NCI-H526 treated with DMSO at 0.1 percent for 48 hours (cell line): Measurements from ENCODE around the gene FRMD6.

Experiments used
- DNase-seq: peaks from one replicate; lab custom pipeline; 2025; lab: John Stamatoyannopoulos, UW

FRMD6 gene

GRCh38 chr14:51666826-51667225 is 15.1 kb downstream of the FRMD6 start:
- DNase-seq = no peak

DNA sequence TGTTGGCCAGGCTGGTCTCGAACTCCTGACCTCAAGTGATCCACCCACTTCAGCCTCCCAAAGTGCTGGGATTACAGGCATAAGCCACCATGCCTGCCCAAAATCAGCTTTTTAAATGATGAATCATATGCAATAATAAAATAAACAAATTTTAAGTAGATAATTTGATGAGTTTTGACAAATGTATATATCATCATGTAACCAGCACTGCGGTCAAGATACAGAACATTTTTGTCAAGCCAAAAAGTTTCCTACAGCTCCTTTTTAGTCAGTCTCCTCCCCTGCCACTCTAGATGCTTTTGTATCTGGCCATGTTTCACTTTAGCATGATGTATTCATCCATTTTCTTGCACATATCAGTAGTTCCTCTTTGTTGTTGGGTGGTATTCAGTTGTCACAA is 17.2 kb downstream of the FRMD6 start:
- no peak for DNase-seq

DNA sequence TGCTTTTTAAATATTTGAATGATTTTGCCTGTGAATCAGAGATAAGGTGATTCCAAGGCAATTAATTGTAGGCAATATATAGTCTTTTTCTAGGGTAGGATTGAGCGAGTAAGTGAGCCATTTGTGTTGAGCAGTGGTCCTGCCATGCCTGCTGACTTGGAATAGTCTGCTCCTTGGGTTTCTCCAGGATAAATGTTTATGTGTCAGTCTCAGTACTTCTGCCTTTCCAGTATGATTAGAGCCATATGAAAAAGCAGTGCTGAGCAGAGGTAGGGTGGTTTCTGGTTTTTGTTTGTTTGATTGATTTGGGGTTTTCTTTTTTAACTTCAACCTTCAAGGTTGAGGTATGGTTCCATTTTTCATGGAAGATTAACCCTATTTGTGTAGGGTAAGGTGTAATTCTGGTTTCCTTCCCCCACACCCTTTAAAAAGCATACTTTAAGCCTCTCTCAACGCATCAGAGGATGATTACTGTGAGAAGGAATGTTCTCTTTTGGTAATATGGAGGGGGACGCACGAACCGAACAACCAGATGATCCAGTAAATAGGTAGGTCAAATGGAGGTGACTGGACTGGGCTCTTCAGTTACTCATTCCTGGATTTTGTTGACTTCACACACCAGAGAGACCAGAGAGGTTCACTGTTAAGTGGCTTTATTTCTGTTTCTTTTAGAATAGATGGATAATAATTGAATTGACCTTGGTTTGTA is 22.7 kb downstream of the FRMD6 start:
- no peak for DNase-seq

DNA sequence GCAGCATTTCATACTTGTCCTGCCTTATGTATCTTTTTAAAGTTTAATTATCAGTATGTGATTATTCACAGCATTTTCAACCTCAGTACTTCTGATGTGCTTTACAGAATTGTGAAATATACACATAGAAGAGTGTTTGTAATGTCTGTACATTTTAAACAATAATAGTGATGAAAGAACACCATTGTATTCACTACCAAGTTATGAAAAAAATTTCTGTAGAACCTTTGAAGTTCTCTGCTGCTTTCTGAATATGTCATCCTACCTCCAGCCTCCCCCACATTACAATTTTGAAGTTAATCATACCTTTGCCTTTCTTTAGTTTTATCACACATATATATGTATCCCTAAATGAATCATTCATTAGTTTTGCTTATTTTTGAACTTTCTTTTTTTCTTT is 24.8 kb downstream of the FRMD6 start:
- DNase-seq = no peak

DNA sequence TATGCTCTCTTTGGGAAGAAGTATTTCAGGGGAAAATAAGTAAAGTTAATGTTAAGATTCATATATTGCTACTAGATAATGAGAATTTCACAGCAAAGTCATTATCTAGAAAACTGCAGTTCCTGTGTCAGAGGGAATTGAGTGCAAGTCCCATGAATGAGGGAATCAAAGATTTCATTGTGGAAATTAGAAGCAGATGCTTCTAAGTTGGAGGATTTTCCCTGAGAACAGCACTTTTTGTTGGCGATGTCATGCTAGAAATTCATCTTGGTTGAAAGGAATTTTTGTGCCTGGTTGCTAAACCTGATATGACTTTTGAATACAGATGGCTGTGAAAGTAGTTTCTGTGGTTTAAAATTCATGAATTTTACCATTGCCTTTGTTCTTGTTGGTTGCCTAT is 25.6 kb downstream of the FRMD6 start:
- no peak for DNase-seq

- no peak for DNase-seq
These were observed 26.0 kb downstream of the FRMD6 start for GRCh38 chr14:51677738-51678137.

DNA sequence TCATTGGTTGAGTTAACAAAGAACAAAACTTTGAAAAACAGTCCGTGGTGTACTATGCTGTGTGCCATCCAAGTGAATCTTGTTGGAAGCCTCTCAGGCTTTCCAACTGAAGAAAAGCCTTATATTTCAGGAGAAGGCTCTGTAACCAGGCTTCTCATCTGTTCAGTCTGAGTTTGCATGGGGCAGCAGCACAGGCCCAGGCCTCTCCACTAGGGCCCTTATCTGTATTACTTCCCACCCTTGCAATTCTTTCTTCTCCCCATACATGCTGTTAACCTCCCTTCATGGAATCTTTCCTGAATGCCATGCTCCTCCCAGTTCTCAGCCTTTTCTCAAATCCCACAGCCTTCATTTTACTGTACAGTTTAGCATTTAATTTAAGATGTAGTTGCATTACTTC is 28.3 kb downstream of the FRMD6 start:
- no peak for DNase-seq

- no peak for DNase-seq
These were observed 29.7 kb downstream of the FRMD6 start for GRCh38 chr14:51681411-51681810.

DNA sequence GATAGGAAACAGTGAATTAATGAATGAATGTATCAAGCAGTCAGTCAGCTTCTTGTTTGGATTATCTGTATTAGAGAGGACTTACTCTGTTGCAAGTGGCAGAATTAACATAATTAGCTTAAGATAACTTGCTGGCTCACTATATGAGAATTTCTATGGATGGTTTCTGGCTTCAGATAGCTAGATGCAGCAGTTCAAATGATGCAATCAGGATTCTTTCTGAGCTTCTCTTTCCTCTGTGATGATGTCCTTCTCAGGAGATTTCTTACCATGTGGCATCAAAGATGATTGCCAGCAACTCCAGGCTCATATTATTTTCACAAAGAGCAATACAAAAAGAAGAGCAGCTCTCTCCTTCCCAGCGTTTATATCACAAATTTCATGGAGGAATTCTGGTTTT is 30.7 kb downstream of the FRMD6 start:
- no peak for DNase-seq

DNA sequence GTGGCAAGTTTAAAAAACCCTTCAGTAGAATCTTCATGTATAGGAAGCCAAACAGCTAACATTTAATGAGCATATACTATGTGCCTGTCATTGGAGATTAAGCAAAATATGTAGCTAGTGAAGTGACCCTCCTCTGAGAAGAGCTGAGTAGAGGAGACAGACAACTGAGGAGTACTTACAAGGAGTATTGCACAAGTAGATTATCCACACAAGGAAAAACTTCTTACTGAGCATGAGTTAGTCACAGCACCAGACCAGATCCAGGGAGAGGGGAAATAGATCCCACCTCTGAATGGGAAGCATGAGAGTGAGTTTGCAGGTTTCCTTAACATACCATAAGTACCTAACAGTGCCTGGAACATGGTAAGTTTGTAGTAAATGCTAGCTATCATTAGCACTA is 33.0 kb downstream of the FRMD6 start:
- DNase-seq = no peak

DNA sequence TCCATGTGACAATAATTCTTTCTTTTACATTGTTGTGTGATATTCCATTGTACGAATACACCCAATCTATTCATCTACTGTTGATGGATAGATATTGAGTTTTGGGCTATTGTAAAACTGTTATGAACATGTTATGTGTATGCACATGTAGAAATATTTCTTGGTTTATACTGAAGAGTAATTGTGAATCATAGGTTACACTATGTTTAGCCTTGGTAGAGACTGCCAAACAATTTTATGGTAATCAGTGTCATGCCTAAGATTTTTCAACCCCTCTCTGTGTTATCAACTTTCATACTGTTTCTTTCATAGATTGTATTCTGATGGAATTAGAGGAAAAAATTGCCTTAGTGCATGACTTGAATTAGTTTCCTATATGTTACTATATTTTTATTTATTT is 39.5 kb downstream of the FRMD6 start:
- DNase-seq = no peak

GRCh38 chr14:51692646-51693045 is 40.9 kb downstream of the FRMD6 start:
- DNase-seq = no peak

DNA sequence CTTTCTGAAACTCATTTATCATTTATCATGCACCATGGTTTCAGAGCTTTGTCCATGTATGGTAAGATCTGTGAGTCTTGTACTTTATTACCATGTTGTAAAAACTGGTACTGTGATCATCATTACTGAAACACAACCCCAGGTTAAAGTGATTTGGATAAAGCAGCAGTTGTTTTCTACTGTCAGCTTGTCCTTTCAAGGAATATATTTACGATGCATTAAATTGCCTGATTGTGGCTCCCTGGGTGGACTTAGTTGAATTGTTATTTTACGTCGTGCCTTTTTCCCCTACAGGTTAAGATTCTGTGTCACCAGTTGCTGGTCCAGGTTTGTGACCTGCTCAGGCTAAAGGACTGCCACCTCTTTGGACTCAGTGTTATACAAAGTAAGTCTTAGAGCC is 46.1 kb downstream of the FRMD6 start:
- DNase-seq = peak; percentile 30

GRCh38 chr14:51701951-51702350 is 50.2 kb downstream of the FRMD6 start:
- DNase-seq = no peak

GRCh38 chr14:51703787-51704186 is 52.1 kb downstream of the FRMD6 start:
- DNase-seq = no peak

DNA sequence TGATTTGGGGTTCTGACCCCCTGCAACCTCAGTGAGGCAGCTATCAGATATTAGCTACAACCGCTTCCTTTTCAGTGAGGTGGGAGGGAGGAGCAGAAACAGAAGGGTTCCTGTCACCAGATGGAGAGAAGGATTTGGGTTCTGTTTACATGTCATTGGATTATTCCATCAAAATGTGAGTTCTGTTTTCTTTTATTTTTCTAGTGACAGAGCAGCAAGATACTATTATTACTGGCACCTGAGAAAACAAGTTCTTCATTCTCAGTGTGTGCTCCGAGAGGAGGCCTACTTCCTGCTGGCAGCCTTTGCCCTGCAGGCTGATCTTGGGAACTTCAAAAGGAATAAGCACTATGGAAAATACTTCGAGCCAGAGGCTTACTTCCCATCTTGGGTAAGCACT is 52.8 kb downstream of the FRMD6 start:
- DNase-seq = no peak

- DNase-seq = no peak
These were observed 55.6 kb downstream of the FRMD6 start for GRCh38 chr14:51707327-51707726.

DNA sequence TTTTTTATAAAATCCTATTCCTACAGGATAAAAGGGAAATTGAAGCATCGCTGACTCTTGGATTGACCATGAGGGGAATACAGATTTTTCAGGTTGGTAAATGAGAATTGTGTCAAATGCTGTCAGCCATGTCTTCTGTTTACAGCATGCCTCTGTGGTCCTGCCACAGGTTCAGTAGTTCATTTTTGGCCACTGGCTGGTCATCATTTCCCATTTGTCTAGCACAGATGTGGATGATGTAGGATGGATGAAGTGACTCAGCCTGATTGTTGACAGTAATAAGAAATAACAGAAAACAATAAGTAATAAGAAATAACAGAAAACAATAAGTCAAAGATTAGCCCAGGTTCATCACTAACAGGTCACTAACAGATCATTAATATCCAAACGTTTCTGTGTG is 59.8 kb downstream of the FRMD6 start:
- no peak for DNase-seq

GRCh38 chr14:51715250-51715649 is 63.5 kb downstream of the FRMD6 start:
- no peak for DNase-seq

- no peak for DNase-seq
These were observed 64.0 kb downstream of the FRMD6 start for GRCh38 chr14:51715742-51716141.

GRCh38 chr14:51716610-51717009 is 64.9 kb downstream of the FRMD6 start:
- DNase-seq = no peak

GRCh38 chr14:51717766-51718165 is 66.1 kb downstream of the FRMD6 start:
- no peak for DNase-seq

GRCh38 chr14:51719955-51720354 is 68.2 kb downstream of the FRMD6 start:
- no peak for DNase-seq

- no peak for DNase-seq
These were observed 72.3 kb downstream of the FRMD6 start for GRCh38 chr14:51723990-51724389.

DNA sequence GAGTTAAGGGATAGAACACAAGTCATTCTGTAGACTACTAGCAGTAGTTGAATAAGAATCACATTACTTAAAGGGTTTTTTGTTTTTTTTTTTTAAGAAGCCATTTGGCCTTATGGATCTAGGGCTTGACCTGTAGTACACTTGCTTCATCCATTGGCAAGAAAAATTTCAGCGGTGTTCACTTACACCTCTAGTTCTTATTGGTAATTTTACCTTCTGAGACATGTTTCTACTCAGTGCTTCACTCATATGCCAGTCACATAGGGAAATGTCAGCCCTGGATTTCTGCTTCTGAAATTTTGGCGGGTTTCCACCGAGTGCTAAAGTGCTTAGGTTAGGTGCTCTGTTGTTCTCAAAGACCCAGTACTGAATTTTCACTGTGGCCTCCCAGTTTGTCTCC is 72.9 kb downstream of the FRMD6 start:
- DNase-seq = no peak
